HG03342 (cell line): ENCODE measurements around the gene TMEM94.
"Not testable (repeated sequence)": the region's sequence is repeated elsewhere in the genome, so short reads cannot be mapped to it uniquely, and the experiment has no call there.

Experiments used
- ATAC-seq: cut with Tn5 transposase; IDR thresholded peaks from one replicate; pipeline ENCODE4 v1.9.1; 2021; ENCODE audit warnings: mild to moderate bottlenecking, moderate library complexity; ENCODE audit not compliant: unreplicated experiment

The TMEM94 gene

DNA sequence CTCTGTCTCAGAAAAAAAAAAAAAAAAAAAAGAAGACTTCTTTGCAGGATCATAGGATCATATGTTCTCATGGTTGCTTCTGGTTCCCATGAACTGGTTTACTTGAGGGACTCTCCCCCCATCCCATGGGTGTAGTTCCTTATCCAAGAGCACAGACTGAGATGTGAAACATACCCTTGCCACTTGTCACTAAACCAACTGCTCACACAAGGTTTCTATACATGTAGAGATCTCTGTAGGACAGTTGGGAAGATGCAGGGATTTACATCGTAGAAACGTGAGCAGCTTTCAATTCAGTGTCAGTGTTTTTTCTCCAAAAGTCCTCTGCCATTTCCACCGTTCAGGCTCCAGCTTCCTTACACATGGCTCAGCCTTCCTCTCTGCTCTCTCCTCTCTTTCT is 11.1 kb upstream of the TMEM94 start:
- no peak for ATAC-seq

DNA sequence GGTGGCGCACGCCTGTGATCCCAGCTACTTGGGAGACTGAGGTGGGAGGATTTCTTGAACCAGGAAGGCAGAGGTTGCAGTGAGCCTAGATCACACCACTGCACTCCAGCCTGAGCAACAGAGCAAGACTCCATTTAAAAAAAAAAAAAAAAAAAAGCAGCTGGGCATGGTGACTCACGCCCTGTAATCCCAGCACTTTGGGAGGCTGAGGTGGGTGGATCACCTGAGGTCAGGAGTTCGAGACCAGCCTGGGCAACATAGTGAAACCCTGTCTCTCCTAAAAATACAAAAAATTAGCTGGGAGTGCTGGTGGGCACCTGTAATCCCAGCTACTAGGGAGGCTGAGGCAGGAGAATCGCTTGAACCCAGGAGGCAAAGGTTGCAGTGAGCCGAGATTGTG is 10.5 kb upstream of the TMEM94 start:
- not testable (repeated sequence) for ATAC-seq

DNA sequence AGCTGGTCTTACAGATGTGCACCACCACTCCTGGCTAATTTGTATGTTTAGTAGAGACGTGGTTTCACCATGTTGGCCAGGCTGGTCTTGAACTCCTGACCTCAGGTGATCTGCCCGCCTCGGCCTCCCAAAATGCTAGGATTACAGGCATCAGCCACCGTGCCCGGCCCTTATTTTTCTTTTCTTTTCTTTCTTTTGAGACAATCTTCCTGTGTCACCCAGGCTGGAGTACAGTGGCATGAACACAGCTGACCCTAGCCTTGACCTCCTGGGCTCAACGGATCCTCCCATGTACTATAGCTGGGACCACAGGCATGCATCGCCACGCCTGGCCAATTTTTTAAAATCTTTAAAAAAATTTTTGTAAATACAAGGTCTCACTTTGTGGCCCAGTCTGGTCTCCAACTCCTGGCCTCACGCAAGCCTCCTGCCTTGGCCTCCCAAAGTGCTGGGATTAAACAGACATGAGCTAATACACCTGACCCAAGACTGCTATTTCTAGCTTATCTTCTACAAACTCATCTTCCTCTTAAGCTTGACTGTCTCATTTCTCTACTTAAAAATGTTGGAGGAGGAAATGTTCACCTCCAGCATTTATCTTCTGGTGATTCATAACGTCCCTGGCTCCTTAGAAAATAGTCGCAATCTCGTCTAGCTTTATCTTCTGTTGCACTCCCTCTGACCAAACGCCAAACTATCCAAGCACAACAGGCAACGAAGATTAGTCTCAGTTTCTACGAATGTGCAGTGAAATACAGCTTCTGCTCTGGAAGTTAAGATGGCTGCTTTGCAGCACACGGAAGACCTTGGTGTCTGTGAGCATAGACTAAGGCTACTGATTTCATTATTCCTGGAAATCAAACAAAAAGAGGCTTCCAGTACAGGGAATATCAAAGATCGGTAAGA is 8.2 kb upstream of the TMEM94 start:
- no peak for ATAC-seq

DNA sequence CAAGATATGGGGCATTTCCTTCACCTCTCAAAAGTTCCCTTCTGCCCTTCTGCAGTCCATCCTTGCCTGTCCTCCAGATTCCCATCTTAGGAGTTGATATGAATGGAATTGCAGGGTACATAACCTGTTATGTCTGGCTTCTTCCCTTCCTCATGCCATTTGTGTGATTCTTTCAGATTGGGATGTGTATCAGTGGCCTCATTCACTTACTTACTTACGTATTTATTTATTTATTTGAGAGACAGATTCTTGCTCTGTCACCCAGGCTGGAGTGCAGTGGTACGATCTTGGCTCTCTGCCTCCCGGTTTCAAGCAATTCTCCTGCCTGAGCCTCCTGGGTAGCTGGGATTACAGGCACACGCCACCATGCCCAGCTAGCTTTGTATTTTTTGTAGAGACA is 6.2 kb upstream of the TMEM94 start:
- no peak for ATAC-seq

DNA sequence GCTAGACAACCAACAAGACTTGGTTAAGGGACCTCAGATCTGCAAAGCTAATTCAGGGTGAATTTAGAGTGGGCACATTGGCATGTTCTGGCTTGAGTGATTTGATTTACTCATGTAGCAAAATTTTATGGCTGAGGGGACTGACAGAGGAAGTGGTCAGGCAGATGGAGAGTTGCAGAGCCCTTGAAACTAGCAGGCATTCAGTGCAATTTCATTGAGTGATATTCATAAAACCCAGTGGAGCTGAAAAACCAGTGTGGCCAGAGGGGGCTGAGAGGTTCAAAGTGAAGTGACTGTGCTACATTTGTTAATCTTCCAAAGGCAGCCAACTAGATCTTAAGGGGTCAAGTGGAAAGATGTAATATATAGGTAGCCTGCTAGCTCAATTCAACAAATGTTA is 2.2 kb upstream of the TMEM94 start:
- no peak for ATAC-seq

DNA sequence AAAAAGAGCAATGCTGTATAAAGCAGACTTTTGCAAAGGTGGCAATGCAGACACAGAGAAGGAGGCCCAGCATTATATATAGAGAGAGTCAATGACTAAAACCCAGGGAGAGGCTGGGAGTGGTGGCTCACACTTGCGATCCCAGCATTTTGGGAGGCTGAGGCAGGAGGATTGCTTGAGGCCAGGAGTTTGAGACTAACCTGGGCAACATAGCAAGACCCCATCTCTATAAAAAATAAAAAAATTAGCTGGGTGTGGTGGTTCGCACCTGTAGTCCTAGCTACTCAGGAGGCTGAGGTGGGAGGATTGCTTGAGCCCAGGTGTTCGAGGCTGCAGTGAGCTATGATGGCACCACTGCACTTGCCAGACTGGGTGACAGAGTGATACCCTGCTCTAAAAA is 1.8 kb upstream of the TMEM94 start:
- not testable (repeated sequence) for ATAC-seq

DNA sequence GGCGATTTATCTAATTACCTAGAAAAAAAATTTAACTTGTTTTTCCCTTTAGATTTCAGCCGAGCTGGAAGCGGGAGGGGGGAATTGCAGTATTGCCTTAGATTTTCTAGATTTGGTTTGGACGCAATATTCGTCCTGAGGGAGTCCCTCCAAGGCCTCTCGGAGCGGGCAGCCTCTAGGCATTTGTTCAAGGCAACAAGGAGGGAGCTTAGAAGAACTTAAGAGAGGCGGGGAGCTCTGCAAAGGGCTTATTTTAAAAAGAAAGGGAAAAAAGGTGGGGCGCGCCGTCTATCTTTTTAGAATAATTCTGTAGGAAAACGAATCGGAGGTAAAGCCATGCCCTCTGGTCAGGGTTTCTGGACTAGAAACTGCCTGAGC is 407 bp upstream of the TMEM94 start:
- no peak for ATAC-seq

DNA sequence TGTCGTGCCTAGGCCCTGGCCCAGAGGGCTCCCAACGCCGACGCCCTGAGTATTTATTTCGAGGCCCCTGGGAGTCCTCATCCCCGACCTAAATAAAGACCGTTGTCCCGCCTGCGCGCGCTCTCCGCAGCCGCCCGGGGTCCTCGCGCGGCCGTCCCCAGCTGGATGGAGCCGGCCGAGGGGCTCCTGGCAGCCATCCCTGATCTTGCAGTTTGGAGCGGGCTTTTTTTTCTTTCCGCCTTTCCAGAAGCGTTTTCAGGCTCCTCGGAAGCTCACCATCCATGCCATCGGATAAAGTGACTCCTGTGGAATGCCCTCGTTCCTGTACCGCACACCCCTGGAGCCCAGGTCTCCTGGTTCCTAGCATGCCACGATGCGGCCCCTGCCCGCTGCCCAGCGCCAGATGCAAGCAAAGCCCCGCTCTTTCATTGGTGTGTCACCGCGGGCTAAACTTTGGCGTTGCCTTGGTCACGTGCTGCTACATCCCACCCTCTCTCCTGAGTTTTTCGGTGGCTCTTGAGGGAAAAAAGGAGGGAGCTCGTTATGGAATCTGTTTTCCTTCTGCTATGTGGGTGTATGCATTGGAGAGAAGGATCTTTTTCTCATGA is 716 bp downstream of the TMEM94 start:
- no peak for ATAC-seq

DNA sequence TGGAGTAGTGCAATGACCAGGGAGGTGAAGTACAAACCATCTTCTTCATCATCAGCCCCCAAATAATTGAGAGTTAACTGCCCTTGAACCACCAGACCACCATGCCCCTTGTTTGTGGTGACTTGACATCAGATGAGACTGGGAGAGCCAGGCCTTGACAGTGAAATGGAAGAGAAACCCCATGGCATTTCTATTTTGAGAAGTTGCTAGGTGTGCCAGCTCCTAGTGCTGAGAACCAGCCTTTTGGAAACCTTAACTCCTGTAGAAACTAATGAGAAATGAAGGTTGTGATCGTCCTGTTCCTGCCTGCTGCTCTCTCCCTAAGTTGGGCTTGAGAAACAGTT is 2.8 kb downstream of the TMEM94 start:
- no peak for ATAC-seq

DNA sequence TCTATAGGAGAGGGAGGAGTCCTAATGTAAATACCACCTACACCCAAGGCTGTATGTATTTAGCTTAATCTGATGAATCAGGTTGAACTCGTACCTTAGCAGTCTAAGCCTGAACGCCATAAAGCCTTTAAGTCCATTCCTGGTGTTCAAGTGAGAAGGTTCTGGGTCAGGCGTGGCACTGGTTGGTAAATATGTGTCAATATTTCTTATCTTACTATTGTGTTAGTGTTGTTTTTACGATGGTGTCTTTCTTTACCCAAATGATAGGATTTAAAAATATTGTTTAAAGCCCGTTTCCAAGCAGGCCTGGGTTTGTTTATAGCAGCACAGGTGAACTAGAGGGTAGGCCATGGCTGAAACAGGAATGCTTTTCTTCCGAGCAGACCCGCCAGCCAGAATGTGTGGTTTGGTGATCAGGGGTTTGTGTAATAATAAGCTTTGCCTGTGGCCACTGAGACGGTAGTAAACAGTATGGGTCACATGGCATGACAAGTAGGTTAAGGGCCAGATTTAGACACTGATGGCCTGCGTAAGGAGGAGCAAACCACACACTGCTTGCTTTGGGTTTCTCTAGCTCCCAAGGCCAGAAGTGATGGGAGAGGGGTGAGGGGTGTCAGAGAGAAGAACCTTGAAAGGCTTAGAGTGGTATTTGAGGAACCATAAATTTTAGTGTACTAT is 3.3 kb downstream of the TMEM94 start:
- ATAC-seq: no peak

DNA sequence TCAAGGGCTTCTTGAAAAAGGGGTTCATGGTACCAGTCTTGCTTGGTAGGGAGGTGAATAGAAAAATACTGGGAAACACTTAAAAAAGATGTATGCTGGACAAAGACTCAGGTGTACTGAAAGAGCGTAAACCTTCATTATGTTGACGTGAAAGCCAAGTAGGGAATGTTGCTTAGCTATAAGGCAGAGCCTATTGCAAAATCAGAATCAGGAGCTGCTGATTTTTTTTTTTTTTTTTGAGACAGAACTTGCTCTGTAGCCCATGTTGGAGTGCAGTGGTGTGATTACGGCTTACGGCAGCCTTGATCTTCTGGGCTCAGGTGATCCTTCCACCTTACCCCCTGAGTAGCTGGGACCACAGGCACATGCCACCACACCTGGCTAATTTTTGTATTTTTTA is 3.9 kb downstream of the TMEM94 start:
- ATAC-seq: no peak

DNA sequence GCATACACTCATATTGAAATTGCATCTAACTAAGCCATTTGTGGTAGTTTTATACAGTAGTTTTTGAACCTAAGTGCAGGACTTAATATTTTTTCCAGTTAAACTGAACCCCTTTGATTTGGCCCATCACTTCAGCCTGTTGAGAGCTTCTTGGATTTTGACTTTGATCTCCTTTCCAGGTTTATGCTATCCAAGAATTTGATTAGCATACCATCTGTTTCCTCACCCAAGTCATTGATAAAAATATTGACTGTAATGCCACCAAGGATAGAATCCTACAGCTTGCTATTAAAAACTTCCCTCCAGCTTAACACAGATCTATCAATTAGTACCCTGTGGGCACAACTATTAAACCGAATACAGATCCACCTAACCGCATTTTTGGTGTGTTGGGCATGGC is 7.2 kb downstream of the TMEM94 start:
- ATAC-seq: no peak

DNA sequence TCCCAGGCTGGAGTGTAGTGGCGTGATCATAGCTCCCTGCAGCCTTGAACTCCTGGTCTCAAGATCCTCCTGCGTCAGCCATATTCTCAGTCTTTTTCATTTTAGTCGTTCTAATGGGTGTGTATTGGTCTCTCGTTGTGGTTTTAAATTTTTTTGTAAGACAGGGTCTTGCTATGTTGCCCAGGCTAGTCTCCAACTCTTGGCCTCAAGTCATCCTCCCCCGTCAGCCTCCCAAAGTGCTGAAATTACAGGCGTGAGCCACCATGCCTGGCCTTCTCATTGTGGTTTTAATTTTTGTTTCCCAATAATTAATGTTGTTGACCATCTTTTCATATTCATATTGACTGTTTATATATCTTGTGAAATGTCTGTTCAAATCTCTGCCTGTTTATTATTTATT is 8.6 kb downstream of the TMEM94 start:
- ATAC-seq: no peak

DNA sequence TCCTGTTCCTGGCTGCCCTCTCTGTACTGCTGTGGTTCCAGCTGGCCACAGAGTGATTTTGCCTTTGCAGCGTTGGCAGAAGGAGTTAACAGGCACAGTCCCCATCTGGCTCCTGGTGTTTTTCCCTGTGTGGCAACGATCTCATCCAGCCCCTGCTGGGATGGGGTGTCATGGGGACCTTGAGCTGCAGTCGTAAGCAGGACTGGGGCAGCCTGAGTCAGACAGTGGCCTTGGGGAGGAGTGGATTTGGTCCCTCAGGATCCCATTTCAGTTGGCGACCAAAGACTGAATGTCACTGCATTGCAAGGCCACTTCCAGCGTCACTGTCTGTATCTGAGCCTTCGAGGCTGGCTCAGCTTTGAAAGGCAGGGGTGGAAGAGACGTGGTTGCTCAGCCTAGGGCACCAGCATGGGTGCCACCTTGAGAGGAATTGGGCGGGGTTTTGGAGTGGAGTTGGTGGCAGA is 11.9 kb downstream of the TMEM94 start:
- ATAC-seq: no peak

DNA sequence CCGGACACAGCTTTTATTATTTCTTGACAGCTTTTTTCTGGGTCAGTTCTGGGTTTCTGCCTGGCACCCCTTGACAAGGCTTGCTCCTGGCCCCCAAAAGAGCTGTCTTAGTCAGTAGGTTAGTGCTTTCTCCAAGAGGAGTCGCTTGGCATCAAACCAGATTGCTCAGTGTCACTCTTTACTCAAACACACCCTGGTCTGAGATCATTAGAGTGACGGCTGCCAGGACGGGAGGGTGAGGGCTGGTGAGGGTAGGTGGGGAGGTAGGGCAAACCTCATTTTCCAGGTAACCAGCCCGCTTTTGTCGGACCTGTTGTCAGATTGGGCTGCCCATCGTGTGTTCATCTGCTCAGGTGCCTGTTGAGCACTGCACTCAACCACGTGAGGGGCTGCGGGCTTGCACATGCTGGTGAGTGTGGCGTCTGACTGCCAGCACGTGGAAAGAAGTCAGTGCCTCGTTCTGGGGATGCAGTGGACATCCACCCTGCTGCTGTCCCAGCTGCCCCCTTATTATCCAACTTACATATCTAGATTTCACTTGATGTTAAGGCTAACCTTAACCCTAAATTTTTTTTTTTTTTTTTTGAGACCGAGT is 12.4 kb downstream of the TMEM94 start:
- no peak for ATAC-seq

DNA sequence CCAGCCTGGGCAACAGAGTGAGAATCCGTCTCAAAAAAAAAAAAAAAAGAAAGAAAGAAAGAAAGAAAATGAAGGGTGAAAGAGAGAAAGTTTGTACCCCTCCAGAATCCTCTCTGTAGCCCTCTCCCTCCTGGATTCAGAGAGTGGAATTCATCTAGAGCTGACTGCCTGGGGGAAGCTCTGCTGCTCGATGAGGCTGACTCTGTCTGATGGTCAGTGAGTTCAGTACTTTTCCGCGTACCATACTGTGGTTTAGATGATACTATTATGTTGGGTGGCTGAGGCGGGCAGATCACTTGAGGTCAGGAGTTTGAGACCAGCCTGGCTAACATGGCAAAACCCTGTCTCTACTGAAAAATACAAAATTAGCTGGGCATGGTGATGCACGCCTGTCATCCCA is 14.8 kb downstream of the TMEM94 start:
- no peak for ATAC-seq

DNA sequence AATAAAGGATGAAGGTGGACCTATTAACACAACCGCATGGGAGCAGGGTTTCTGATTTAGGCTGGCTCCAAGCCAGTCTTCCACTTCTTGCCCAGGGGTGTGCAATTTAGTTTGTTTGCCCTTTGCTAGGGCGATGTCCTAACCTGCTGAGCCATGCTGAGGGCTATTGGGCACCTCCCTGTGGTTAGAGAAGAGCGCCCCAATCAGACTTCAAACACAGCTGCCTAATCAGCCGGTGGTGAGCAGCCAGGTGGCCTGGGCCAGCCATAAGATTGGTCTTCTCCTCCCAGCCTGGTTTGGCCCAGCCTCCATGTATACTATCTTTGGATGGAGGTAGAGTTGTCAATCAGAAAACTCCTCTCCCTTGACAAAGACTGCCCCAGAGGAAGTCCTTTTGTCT is 15.7 kb downstream of the TMEM94 start:
- ATAC-seq: no peak

DNA sequence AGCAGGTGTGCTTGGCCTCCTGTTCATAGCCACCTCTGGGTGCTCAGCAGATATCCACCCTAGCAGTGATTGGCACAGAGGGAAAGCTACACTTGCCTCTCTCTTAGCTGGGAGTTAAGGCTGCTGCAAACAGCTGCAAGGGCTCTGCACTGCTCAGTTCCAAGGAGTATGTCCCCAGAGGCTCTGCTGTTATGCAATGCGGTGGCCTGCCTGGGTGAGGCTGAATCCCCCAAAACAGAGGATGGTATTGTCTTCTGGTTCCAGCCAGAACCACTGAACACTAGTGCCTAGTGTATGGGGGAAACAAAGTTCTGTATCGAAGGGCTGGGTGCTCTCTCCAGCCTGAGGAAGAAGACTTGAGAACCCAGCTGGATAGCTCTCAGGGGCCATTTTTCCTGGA is 16.8 kb downstream of the TMEM94 start:
- ATAC-seq: no peak

DNA sequence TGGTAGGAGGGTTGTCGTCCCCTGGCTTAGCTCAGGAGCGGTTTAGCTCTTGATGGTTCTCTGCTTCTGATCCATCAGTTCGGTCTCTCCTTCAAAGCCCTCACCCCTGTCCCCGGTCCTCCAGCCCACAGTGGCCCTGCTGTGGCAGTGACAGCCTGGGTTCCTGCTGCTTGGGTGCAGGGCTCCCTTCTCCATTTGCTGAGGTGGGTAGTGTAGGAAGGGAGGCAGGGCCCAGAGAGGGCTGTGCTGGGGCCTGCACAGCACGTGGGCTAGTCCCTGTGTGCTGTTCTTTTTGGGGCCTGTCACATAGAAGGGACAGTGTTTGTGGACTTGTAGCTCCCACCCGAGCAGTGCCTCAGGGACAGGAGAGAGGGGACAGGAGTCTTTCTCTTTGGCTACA is 18.3 kb downstream of the TMEM94 start:
- no peak for ATAC-seq

DNA sequence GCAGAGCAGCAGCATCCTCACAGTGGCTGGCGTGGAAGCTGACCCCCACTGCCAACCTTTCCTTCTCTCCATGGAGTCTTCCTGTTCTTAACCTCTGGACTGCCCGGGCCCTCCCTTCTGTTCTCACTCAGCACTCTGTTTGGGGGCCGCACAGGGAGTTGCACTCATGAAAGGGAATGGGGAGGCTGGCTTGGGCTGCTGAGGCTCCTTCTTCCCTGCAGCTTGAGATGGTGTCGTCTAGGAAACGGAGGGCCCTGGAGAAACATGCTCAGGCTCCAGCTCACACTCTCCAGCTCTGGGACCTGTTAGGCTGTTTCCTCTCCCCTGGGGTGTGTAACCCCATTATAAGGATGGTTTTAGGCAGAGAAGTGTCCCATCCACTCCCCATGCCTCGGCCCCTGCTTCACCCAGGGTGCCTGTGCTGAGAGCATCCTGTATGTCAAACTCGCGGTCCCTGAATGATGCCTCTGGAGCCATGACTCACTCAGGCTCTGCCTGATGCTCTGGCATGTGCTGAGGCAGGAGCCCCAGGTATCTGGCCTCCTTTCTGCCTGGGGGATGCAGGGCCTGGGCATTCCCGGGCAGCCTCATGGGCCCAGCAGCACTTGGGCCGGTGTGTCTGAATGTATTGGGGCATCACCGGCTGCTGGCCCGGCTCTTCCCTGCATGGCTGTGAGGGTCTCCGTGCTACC is 18.9 kb downstream of the TMEM94 start:
- ATAC-seq: no peak

DNA sequence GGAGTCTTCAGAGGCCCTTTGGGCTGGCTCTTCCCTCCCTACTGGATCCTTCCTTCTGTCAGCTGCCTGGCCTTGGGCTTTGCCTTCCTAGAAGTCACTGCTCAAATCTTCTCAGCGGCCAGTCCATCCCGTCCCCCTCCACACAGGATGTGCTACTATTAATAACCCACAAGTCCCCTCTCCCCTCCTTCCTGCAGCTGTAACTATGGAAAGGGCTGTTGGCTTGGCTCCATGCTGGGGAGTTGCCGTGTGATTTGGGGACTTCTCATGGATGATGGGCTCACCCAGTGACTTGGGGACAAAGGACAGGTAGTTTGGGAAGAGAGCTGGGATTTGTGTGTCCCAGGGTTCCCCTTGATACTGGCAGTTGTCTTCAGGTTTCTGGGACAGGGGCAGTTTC is 19.4 kb downstream of the TMEM94 start:
- ATAC-seq: no peak
